ENCODE data around the gene SIL1. TPM values are rescaled to one million over a fixed set of nuclear protein-coding genes. Genes with fewer than 3 reads are reported as not detected.

The SIL1 gene
- total RNA-seq, 3 donors from 2014 or later (not counting 1 experiment from before 2014, with no cell fraction given): 16.9 to 22.5 (median 22.4) TPM

DNA sequence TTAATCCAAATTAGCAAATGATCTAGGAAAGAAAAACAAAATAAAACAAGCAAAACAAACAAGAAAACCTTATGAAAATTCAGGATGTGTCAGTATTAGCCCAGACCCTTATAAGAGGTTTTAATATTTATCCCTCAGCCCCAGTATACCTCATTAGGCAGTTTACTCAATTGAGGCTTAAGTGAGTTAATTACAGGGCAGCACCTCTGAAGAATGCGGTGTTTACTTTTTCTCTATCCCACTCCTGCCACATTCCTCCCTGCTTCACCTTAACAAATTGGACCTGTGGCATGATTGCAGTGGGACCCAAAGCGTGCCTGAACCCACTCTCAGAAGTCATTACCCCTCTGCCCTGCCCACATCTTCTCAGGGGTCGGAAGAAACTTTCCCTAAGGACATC is 67.1 kb downstream of the SIL1 start:
- intact Hi-C loops (cut with micrococcal nuclease): no loop called here
- H3K27ac Mint-ChIP-seq: no peak overlapping the region

DNA sequence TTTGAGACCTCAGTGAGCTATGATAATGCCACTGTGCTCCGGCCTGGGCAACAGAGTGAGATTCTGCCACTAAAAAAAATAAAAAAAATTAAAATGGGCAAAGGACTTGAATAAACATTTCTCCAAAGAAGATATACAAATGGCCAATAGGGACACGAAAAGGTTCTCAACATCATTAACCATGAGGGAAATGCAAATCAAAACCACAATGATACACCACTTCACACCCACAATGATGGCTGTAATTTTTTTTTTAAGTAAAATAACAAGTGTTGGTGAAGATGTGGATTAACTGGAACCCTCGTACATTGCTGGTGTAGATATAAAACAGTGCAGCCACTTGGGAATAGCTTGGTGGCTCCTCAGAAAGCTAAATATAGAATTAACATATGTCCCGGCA is 68.0 kb downstream of the SIL1 start:
- H3K4me1 ChIP-seq (ENCODE audit: control insufficient read depth, insufficient read depth, low read length): no peaks in the 10 kb centered on the region
- no peak overlapping the region for H3K27ac ChIP-seq (ENCODE audit: low read length)
- DNase-seq (no peak), ATAC-seq (peak in 2 of 3 donors; percentile 64 to 76)
- WGBS (ENCODE audit: insufficient coverage): 78% methylated on average over 3 of the region's 4 CpGs
- H3K4me3 Mint-ChIP-seq: no peak overlapping the region
- intact Hi-C loops (cut with micrococcal nuclease): no loop called here
- TF ChIP-seq, protein P1, sequence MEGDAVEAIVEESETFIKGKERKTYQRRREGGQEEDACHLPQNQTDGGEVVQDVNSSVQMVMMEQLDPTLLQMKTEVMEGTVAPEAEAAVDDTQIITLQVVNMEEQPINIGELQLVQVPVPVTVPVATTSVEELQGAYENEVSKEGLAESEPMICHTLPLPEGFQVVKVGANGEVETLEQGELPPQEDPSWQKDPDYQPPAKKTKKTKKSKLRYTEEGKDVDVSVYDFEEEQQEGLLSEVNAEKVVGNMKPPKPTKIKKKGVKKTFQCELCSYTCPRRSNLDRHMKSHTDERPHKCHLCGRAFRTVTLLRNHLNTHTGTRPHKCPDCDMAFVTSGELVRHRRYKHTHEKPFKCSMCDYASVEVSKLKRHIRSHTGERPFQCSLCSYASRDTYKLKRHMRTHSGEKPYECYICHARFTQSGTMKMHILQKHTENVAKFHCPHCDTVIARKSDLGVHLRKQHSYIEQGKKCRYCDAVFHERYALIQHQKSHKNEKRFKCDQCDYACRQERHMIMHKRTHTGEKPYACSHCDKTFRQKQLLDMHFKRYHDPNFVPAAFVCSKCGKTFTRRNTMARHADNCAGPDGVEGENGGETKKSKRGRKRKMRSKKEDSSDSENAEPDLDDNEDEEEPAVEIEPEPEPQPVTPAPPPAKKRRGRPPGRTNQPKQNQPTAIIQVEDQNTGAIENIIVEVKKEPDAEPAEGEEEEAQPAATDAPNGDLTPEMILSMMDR (IDR thresholded peaks at IDR 0.05): no peak
- no peak overlapping the region for H3K27ac Mint-ChIP-seq
- no peaks in the 10 kb centered on the region for H3K9me3 Mint-ChIP-seq
- peaks cover 5% of the 10 kb centered on the region for H3K36me3 ChIP-seq (ENCODE audit: control insufficient read depth, insufficient read depth, low read length)
- peaks cover 5 to 14% of the 10 kb centered on the region in 2 donors for H3K27me3 Mint-ChIP-seq (ENCODE audit: low read depth in 2 of 2)
- H3K4me1 Mint-ChIP-seq: peaks cover 9 to 28% of the 10 kb centered on the region in 2 donors
- H3K27me3 ChIP-seq (ENCODE audit: control insufficient read depth, insufficient read depth, low read length): no peaks in the 10 kb centered on the region
- no peak overlapping the region for H3K4me3 ChIP-seq (ENCODE audit: low read length)
- no peaks in the 10 kb centered on the region for H3K36me3 Mint-ChIP-seq
- no peaks in the 10 kb centered on the region for H3K9me3 ChIP-seq (ENCODE audit: control insufficient read depth, insufficient read depth, low read length)

More for the DNA sequence above, 67.1 kb downstream of the SIL1 start:
- no peaks in the 10 kb centered on the region for H3K27me3 ChIP-seq (ENCODE audit: control insufficient read depth, insufficient read depth, low read length)
- H3K4me1 Mint-ChIP-seq: peaks cover 9 to 28% of the 10 kb centered on the region in 2 donors
- no peak overlapping the region for H3K4me3 ChIP-seq (ENCODE audit: low read length)
- H3K9me3 ChIP-seq (ENCODE audit: control insufficient read depth, insufficient read depth, low read length): no peaks in the 10 kb centered on the region
- H3K36me3 ChIP-seq (ENCODE audit: control insufficient read depth, insufficient read depth, low read length): peaks cover 5% of the 10 kb centered on the region
- no peaks in the 10 kb centered on the region for H3K36me3 Mint-ChIP-seq
- no peaks in the 10 kb centered on the region for H3K9me3 Mint-ChIP-seq
- H3K27ac ChIP-seq (ENCODE audit: low read length): no peak overlapping the region
- DNase-seq: no peak
- peaks cover 5 to 14% of the 10 kb centered on the region in 2 donors for H3K27me3 Mint-ChIP-seq (ENCODE audit: low read depth in 2 of 2)
- H3K4me3 Mint-ChIP-seq: no peak overlapping the region
- no peaks in the 10 kb centered on the region for H3K4me1 ChIP-seq (ENCODE audit: control insufficient read depth, insufficient read depth, low read length)
- ATAC-seq: no peak
- 92% methylated on average over 3 of the region's 3 CpGs for WGBS (ENCODE audit: insufficient coverage)
- TF ChIP-seq, protein P1 (IDR thresholded peaks at IDR 0.05): no peak

DNA sequence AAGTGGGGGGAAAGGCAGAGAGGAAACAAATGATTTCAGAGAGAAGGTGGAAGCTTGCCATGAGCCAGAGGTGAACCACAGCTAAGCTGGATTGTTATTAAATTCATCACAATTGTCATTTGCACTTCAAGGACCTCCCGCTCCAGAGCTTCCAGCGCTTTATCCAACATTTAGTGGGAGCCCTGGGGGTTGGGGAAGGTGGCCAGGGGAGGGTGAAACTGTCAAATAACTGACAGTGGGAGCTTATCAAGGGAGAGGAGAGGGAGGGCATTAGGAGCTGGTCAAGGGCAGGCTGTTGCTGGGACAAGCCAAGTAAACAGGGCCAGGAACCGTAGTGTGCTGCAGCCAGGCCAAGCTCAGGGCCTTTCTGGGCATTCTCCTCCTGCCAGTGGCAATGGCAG is 71.5 kb downstream of the SIL1 start:
- no peak for ATAC-seq
- 90% methylated on average over 3 of the region's 3 CpGs for WGBS (ENCODE audit: insufficient coverage)
- Mint-ChIP-seq H3K36me3 (no peaks in the 10 kb centered on the region), H3K4me1 (peaks cover 9 to 15% of the 10 kb centered on the region in 2 donors), H3K27me3 (ENCODE audit: low read depth in 2 of 2) (peaks cover 0 to 8% of the 10 kb centered on the region in 2 donors), H3K4me3 (no peak overlapping the region), H3K9me3 (no peaks in the 10 kb centered on the region), H3K27ac (no peak overlapping the region)
- H3K9me3 ChIP-seq (ENCODE audit: control insufficient read depth, insufficient read depth, low read length): no peaks in the 10 kb centered on the region
- H3K36me3 ChIP-seq (ENCODE audit: control insufficient read depth, insufficient read depth, low read length): peaks cover 8% of the 10 kb centered on the region
- no peak for DNase-seq
- H3K4me3 ChIP-seq (ENCODE audit: low read length): no peak overlapping the region
- intact Hi-C loops (cut with micrococcal nuclease): no loop called here
- TF ChIP-seq, protein P1 (IDR thresholded peaks at IDR 0.05): no peak
- H3K27me3 ChIP-seq (ENCODE audit: control insufficient read depth, insufficient read depth, low read length): no peaks in the 10 kb centered on the region
- no peak overlapping the region for H3K27ac ChIP-seq (ENCODE audit: low read length)
- H3K4me1 ChIP-seq (ENCODE audit: control insufficient read depth, insufficient read depth, low read length): no peaks in the 10 kb centered on the region

DNA sequence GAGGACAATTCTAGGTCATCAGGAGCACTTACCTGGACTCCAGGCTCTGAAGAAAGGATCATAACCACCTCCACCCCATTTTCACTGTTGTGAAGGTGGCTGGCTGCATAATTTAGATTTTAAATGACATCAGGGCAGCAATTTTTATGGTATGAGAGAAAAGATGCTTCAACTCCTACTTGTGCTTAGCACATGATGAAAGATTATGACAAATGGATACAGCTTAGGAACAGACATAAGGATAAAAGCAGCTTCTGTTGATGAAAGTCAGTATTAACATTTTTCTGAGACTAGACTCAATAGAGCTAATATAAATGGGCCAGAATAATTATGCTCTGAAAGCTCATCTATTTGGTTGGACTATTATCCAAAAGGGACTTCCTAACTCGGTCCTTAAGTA is 72.2 kb downstream of the SIL1 start:
- no peak for DNase-seq
- TF ChIP-seq, protein P1 (IDR thresholded peaks at IDR 0.05): no peak
- H3K27ac Mint-ChIP-seq: no peak overlapping the region
- Histone ChIP-seq H3K27ac (ENCODE audit: low read length) (no peak overlapping the region), H3K4me1 (ENCODE audit: control insufficient read depth, insufficient read depth, low read length) (no peaks in the 10 kb centered on the region), H3K27me3 (ENCODE audit: control insufficient read depth, insufficient read depth, low read length) (no peaks in the 10 kb centered on the region), H3K4me3 (ENCODE audit: low read length) (no peak overlapping the region), H3K9me3 (ENCODE audit: control insufficient read depth, insufficient read depth, low read length) (no peaks in the 10 kb centered on the region), H3K36me3 (ENCODE audit: control insufficient read depth, insufficient read depth, low read length) (peaks cover 9% of the 10 kb centered on the region)
- H3K9me3 Mint-ChIP-seq: no peaks in the 10 kb centered on the region
- no peaks in the 10 kb centered on the region for H3K36me3 Mint-ChIP-seq
- H3K27me3 Mint-ChIP-seq (ENCODE audit: low read depth in 2 of 2): peaks cover 0 to 6% of the 10 kb centered on the region in 2 donors
- H3K4me3 Mint-ChIP-seq: no peak overlapping the region
- H3K4me1 Mint-ChIP-seq: peaks cover 9% of the 10 kb centered on the region in 2 donors
- intact Hi-C loops (cut with micrococcal nuclease): no loop called here
- ATAC-seq: no peak
- 89% methylated on average over 1 of the region's 1 CpG for WGBS (ENCODE audit: insufficient coverage)

Measured in natural killer cell (primary cell).